GM23338 (cell line): ENCODE data around the gene WDR70. TPM values are rescaled to one million over a fixed set of nuclear protein-coding genes. Genes with fewer than 3 reads are reported as not detected.

Experiments
- ATAC-seq: fragments of 200-7000 bp; cut with Tn5 transposase; 3 replicates; pipeline ENCODE4 v1.9.1; 2020
- DNase-seq: peaks from one replicate; pipeline ENCODE4 v3.0.0-alpha.2; 2015; ENCODE audit warnings: low spot score
- H2AFZ ChIP-seq: fragments of 200-600 bp; sonication (generic); 2 replicates; pipeline ENCODE4 v1.8.0; 2016; ENCODE audit warnings: antibody characterized with exemption, mild to moderate bottlenecking, moderate library complexity
- H3F3A ChIP-seq: fragments of 200-600 bp; sonication (generic); replicated peaks from 2 replicates; pipeline ENCODE4 v1.8.0; 2017; ENCODE audit warnings: antibody characterized with exemption, mixed run types, low read depth
- H3K27ac ChIP-seq: fragments of 200-600 bp; sonication (generic); 2 replicates; pipeline ENCODE4 v1.6.1; 2016; ENCODE audit warnings: low read depth
- H3K27me3 ChIP-seq: fragments of 200-600 bp; sonication (generic); 2 replicates; pipeline ENCODE4 v1.8.0; 2016; ENCODE audit warnings: mild to moderate bottlenecking, mixed run types, moderate library complexity; ENCODE audit not compliant: insufficient read depth
- H3K36me3 ChIP-seq: fragments of 200-600 bp; sonication (generic); 2 replicates; pipeline ENCODE4 v1.8.0; 2016; ENCODE audit warnings: mild to moderate bottlenecking; ENCODE audit not compliant: insufficient read depth
- H3K4me1 ChIP-seq: fragments of 200-600 bp; sonication (generic); 2 replicates; pipeline ENCODE4 v1.8.0; 2016; ENCODE audit warnings: mild to moderate bottlenecking, moderate library complexity; ENCODE audit not compliant: insufficient read depth
- H3K4me2 ChIP-seq: fragments of 200-600 bp; sonication (generic); 2 replicates; pipeline ENCODE4 v1.7.1; 2017; ENCODE audit warnings: mixed run types
- H3K4me3 ChIP-seq: fragments of 200-600 bp; sonication (generic); 2 replicates; pipeline ENCODE4 v1.6.1; 2016; ENCODE audit warnings: mixed run types
- H3K79me2 ChIP-seq: fragments of 200-600 bp; sonication (generic); replicated peaks from 2 replicates; pipeline ENCODE4 v1.8.0; 2017; ENCODE audit warnings: mild to moderate bottlenecking; ENCODE audit not compliant: insufficient read depth
- H3K9me2 ChIP-seq: fragments of 200-600 bp; sonication (generic); 2 replicates; pipeline ENCODE4 v1.8.0; 2017; ENCODE audit not compliant: insufficient read depth
- H4K20me1 ChIP-seq: fragments of 200-600 bp; sonication (generic); replicated peaks from 2 replicates; pipeline ENCODE4 v1.8.0; 2017; ENCODE audit warnings: mild to moderate bottlenecking; ENCODE audit not compliant: insufficient read depth
- H3K27ac Mint-ChIP-seq: 2 replicates; pipeline ENCODE4 v1.8.0; 2020; ENCODE audit warnings: inconsistent platforms, mild to moderate bottlenecking, moderate library complexity, mixed read lengths
- H3K27me3 Mint-ChIP-seq: 3 replicates; pipeline ENCODE4 v1.8.0; 2022; ENCODE audit warnings: low read depth, mild to moderate bottlenecking, moderate library complexity, mixed read lengths, inconsistent platforms; ENCODE audit not compliant: insufficient read depth, poor library complexity
- H3K36me3 Mint-ChIP-seq: 3 replicates; pipeline ENCODE4 v1.8.0; 2021; ENCODE audit warnings: low read depth, mild to moderate bottlenecking, inconsistent platforms, moderate library complexity, mixed read lengths
- H3K4me1 Mint-ChIP-seq: 3 replicates; pipeline ENCODE4 v1.8.0; 2020; ENCODE audit warnings: mild to moderate bottlenecking, inconsistent platforms, mixed read lengths
- H3K4me3 Mint-ChIP-seq: 3 replicates; pipeline ENCODE4 v1.8.0; 2021; ENCODE audit warnings: moderate library complexity, mild to moderate bottlenecking, inconsistent platforms, mixed read lengths
- H3K9me3 Mint-ChIP-seq: 3 replicates; pipeline ENCODE4 v1.8.0; 2020; ENCODE audit warnings: moderate library complexity, mild to moderate bottlenecking, inconsistent platforms, mixed read lengths
- NANOG ChIP-seq: IDR thresholded peaks from 2 replicates; pipeline ENCODE4 v1.6.1; 2016; ENCODE audit warnings: antibody characterized with exemption, borderline replicate concordance
- POLR2AphosphoS5 ChIP-seq: IDR thresholded peaks from 2 replicates; pipeline ENCODE4 v1.6.1; 2016; ENCODE audit warnings: antibody characterized with exemption, low read depth
- ZNF114 ChIP-seq: fragments of 250-450 bp; sonication (Bioruptor Pico); IDR thresholded peaks from 2 replicates; pipeline ENCODE4 v1.5.0; 2020; ENCODE audit warnings: mild to moderate bottlenecking, moderate library complexity
- polyA plus RNA-seq: library from polyadenylated mRNA; unstranded; fragments of >200 nt; fragmentation: Nextera tagmentation; extraction: Ambion mirVana; gene quantifications from 2 replicates; pipeline ENCODE4 v1.2.1, GENCODE V29; 2016
- total RNA-seq: library from RNA; depleted of rRNA; stranded (reverse); fragments of >200 nt; shearing (Covaris generic); gene quantifications from 2 replicates; pipeline ENCODE4 v1.2.3, GENCODE V29; 2014
- TF ChIP-seq, protein P1 (sequence below): IDR thresholded peaks from one replicate; pipeline ENCODE4 v1.6.1; 2018; ENCODE audit warnings: antibody characterized with exemption; ENCODE audit not compliant: unreplicated experiment
- TF ChIP-seq, protein P2 (sequence below), 2 experiments: fragments of 200-600 bp in 1 of 2; sonication (generic) in 1 of 2; conservative IDR thresholded peaks; 2 replicates each; pipeline versions ENCODE4 v1.5.1 to v1.6.1; 2016 to 2017; ENCODE audit warnings: antibody characterized with exemption in 2 of 2, low read depth in 2 of 2, mild to moderate bottlenecking in 2 of 2, moderate library complexity in 1 of 2

WDR70 gene
- total and polyA plus RNA-seq, 2 experiments from 2014 or later: 34.9 to 86.7 TPM

DNA sequence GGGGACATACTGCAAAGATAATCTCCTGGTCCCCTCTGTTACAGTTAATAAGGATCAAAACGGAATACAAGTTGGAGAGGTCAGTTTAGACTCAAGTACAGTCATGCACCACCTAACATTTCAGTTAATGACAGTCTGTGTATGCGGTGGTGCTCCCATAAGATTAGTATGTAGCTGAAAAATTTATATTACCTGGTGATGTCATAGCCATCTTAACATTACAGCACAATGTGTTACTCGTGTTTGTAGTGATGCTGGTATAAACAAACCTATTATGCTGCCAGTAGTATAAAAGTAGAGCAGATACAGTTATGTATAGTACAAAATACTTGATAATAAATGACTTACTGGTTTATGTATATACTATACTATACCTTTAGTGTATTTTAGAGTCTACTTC is 252.8 kb downstream of the WDR70 start:
- Histone ChIP-seq H4K20me1 (no peaks in the 10 kb centered on the region), H3K4me2 (no peak overlapping the region), H3K9me2 (no peaks in the 10 kb centered on the region), H3F3A (no peaks in the 10 kb centered on the region), H2AFZ (no peak overlapping the region), H3K36me3 (no peaks in the 10 kb centered on the region), H3K4me3 (no peak overlapping the region), H3K4me1 (no peaks in the 10 kb centered on the region), H3K27ac (no peak overlapping the region), H3K27me3 (no peaks in the 10 kb centered on the region), H3K79me2 (no peaks in the 10 kb centered on the region)
- no peak for DNase-seq
- Mint-ChIP-seq H3K36me3 (peaks cover 3% of the 10 kb centered on the region; the same call in 1 of the 3 replicates), H3K9me3 (peaks cover 6% of the 10 kb centered on the region; the same call in 2 of the 3 replicates), H3K27ac (no peak overlapping the region), H3K4me3 (no peak overlapping the region), H3K4me1 (no peaks in the 10 kb centered on the region), H3K27me3 (no peaks in the 10 kb centered on the region)
- TF ChIP-seq POLR2AphosphoS5: no peak
- TF ChIP-seq, protein P1, sequence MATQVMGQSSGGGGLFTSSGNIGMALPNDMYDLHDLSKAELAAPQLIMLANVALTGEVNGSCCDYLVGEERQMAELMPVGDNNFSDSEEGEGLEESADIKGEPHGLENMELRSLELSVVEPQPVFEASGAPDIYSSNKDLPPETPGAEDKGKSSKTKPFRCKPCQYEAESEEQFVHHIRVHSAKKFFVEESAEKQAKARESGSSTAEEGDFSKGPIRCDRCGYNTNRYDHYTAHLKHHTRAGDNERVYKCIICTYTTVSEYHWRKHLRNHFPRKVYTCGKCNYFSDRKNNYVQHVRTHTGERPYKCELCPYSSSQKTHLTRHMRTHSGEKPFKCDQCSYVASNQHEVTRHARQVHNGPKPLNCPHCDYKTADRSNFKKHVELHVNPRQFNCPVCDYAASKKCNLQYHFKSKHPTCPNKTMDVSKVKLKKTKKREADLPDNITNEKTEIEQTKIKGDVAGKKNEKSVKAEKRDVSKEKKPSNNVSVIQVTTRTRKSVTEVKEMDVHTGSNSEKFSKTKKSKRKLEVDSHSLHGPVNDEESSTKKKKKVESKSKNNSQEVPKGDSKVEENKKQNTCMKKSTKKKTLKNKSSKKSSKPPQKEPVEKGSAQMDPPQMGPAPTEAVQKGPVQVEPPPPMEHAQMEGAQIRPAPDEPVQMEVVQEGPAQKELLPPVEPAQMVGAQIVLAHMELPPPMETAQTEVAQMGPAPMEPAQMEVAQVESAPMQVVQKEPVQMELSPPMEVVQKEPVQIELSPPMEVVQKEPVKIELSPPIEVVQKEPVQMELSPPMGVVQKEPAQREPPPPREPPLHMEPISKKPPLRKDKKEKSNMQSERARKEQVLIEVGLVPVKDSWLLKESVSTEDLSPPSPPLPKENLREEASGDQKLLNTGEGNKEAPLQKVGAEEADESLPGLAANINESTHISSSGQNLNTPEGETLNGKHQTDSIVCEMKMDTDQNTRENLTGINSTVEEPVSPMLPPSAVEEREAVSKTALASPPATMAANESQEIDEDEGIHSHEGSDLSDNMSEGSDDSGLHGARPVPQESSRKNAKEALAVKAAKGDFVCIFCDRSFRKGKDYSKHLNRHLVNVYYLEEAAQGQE: no peak
- no peak for ATAC-seq

DNA sequence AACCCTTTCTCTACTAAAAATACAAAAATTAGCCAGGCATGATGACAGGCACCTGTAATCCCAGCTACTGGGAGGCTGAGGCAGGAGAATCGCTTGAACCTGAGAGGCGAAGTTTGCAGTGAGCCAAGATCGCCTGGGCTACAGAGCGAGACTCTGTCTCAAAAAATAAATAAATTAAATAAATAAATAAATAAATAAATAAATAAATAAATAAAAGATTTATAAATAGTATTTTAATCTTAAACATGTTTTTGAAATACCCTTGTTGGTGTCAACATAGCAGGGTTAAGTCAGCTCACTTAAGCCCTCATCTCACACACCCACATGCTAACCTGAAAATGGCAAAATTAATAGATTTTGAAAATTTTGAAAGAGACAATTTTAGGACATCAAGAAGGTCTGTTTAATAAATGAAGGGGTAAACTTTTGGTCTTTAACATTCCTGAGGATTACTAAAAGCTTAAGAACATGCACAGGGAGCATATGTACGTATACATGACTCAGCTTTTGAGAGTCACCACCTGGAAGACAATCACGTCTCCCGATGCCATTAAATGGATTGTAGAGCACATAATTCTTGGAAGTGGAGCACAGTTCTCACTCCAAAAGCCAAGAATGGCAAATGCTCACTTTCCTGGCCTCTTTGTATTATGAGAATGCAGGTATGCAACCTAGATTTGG is 258.2 kb downstream of the WDR70 start:
- peaks cover 5% of the 10 kb centered on the region; the same call in 2 of the 3 replicates for H3K4me1 Mint-ChIP-seq
- H3K27me3 Mint-ChIP-seq: peaks cover 2% of the 10 kb centered on the region
- no peak overlapping the region for H3K4me3 ChIP-seq
- H3K27ac ChIP-seq: no peak overlapping the region
- no peaks in the 10 kb centered on the region for H3K36me3 Mint-ChIP-seq
- H4K20me1 ChIP-seq: no peaks in the 10 kb centered on the region
- H3K36me3 ChIP-seq: no peaks in the 10 kb centered on the region
- H3K79me2 ChIP-seq: no peaks in the 10 kb centered on the region
- no peak for TF ChIP-seq ZNF114 (CRISPR knock-in tag)
- no peak for TF ChIP-seq NANOG
- H3K4me1 ChIP-seq: no peaks in the 10 kb centered on the region
- DNase-seq: no peak
- no peak overlapping the region for H3K4me2 ChIP-seq
- no peaks in the 10 kb centered on the region for H3K27me3 ChIP-seq
- H2AFZ ChIP-seq: no peak overlapping the region
- ATAC-seq: no peak
- no peak overlapping the region for H3K4me3 Mint-ChIP-seq
- H3K9me2 ChIP-seq: no peaks in the 10 kb centered on the region
- no peaks in the 10 kb centered on the region for H3K9me3 Mint-ChIP-seq
- 0 out of 2 replicates have a peak overlapping the region, but pooled peaks have one; percentile 8 for H3K27ac Mint-ChIP-seq
- no peaks in the 10 kb centered on the region for H3F3A ChIP-seq

DNA sequence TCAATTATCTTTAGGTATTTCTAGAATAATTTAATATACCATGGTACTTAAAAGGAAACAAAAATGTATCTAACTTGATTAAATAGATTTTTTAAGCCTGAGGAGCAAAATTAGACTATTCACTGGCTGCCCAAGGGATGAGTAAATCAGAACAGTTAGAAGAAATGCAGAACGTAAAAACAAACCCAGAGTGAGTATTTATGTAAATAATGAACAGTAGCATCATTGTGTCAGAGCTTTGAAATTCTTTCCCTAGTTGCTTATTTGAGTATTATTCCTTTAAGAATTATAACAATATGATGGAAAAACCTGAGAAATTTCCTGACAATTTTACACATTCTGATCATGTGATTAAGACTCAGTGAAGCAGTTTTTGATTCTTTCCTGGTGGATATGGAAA is 259.8 kb downstream of the WDR70 start:
- no peaks in the 10 kb centered on the region for H3K9me3 Mint-ChIP-seq
- no peak for DNase-seq
- no peaks in the 10 kb centered on the region for H3K36me3 Mint-ChIP-seq

More for the DNA sequence above, 259.8 kb downstream of the WDR70 start:
- TF ChIP-seq, protein P2, sequence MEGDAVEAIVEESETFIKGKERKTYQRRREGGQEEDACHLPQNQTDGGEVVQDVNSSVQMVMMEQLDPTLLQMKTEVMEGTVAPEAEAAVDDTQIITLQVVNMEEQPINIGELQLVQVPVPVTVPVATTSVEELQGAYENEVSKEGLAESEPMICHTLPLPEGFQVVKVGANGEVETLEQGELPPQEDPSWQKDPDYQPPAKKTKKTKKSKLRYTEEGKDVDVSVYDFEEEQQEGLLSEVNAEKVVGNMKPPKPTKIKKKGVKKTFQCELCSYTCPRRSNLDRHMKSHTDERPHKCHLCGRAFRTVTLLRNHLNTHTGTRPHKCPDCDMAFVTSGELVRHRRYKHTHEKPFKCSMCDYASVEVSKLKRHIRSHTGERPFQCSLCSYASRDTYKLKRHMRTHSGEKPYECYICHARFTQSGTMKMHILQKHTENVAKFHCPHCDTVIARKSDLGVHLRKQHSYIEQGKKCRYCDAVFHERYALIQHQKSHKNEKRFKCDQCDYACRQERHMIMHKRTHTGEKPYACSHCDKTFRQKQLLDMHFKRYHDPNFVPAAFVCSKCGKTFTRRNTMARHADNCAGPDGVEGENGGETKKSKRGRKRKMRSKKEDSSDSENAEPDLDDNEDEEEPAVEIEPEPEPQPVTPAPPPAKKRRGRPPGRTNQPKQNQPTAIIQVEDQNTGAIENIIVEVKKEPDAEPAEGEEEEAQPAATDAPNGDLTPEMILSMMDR (conservative IDR thresholded peaks at IDR 0.05; ENCODE audit: low read depth in 2 of 2): no peak
- TF ChIP-seq ZNF114 (CRISPR knock-in tag) (no peak), POLR2AphosphoS5 (no peak)
- peaks cover 5% of the 10 kb centered on the region; the same call in 2 of the 3 replicates for H3K4me1 Mint-ChIP-seq
- H3K27me3 Mint-ChIP-seq: peaks cover 2% of the 10 kb centered on the region
- no peak overlapping the region for H2AFZ ChIP-seq
- no peaks in the 10 kb centered on the region for H3K36me3 ChIP-seq
- no peaks in the 10 kb centered on the region for H3K4me1 ChIP-seq
- no peaks in the 10 kb centered on the region for H3K79me2 ChIP-seq
- no peak overlapping the region for H3K27ac Mint-ChIP-seq
- no peaks in the 10 kb centered on the region for H3K27me3 ChIP-seq
- no peak overlapping the region for H3K4me2 ChIP-seq
- H3K27ac ChIP-seq: no peak overlapping the region
- no peak for ATAC-seq
- H4K20me1 ChIP-seq: no peaks in the 10 kb centered on the region
- H3K4me3 ChIP-seq: no peak overlapping the region
- no peaks in the 10 kb centered on the region for H3K9me2 ChIP-seq
- H3F3A ChIP-seq: no peaks in the 10 kb centered on the region
- no peak overlapping the region for H3K4me3 Mint-ChIP-seq
